SKM-1 treated with dmso at 0.1 percent for 144 hours (cell line): ENCODE data around the gene KLK8.

Experiments used
- DNase-seq: peaks from one replicate; lab custom pipeline; 2025; ENCODE audit not compliant: unreplicated experiment; lab: John Stamatoyannopoulos, UW

KLK8 gene

GRCh38 chr19:51018745-51019543 lies 17.5 kb upstream of the KLK8 start:
- no peak for DNase-seq

DNA sequence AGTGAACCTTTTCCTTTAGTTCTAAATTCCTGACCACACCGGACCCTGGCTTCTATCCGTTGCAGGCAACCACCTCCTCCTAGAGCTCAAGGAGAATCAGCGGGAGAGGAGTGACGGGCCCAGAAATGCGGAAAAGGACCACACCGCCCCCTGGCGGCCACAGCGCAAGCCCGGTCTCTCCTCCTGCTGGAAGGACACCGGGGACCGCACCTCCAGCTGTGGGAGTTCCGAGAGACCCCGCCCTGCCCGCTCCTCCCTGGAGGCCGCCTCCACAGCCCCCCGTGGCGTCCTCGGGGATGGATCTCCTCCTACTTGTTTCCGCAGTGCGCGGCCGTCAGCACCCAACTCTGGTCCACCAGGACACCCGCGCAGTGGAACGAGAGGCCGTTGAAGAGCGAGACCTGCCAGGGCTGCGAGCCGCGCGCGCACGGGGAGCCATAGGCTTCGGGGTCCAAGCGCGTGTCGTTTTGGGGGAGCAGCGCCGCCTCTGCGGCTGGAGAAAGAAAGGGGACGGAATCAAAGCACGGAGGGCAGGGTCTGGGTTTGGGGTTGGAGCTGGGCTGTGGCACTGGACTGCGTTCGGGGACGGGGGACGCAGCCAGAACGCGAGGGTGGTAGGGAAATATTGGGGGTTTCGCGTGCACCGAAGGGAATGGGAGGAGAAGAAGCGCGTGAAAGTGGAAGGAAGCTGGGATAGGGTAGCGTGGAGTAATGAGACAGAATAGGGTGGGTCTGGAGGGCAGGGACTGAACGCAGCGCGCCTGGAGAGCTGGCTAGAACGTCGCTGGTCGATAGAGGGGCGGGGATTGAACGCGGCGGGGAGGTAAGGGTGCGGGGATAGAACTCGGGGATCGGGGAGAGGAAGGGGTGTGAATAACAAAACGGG lies 15.6 kb upstream of the KLK8 start:
- DNase-seq, result peak; percentile 2

DNA sequence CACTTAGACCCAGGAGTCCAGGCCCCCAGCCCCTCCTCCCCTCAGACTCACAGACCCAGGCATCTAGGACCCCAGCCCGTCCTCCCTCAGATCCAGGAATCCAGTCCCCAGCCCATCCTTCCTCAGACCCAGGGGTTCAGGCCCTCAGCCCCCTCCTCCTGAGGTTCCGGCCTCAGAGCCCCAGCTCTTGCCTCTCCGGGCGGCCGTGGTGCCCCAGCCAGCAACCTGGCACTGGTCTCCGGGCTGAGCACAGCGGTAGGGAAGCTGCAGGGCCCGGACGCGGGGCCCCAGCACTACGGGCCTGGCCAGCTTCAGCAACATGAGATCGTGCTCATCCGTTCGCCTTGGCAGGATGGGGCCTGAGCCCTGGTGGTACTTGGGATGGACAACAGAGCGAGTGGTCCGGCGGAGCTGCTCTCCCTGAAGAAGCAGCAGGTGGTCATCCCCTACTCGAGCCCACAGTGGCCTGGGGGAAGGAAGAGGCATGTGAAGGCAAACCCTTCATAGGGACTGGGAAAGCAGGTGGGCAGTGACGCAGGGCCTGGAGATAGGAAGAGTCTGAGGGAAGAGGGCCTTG lies 14.4 kb upstream of the KLK8 start:
- no peak for DNase-seq

- no peak for DNase-seq
Measured at GRCh38 chr19:51014242-51014641, 12.8 kb upstream of the KLK8 start.

DNA sequence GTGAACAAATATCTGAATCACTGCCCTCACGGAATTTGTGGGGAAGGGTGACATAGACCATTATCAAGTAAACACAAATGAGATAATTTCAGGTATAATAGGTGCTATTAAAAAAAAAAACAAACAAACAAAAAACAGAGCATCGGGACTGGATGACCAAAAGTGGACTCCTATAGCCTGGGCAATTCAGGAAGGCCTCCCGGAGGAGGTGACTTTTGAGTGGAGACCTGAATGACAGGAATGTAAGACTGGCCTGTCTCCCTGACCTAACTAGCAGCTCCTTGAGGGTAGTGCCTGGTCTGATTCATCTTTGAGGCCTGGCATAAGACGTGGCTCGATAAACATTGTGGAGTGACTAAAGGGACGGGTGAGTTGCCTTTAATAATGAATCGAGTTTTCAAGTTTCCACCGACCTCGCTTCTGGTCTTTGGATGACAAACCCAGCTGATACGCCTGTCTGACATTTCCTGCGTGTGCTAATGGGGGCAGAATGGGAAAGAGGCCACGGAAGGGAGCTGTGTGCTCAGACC lies 11.3 kb upstream of the KLK8 start:
- DNase-seq, result no peak

- no peak for DNase-seq
Measured at GRCh38 chr19:51010066-51010795, 8.8 kb upstream of the KLK8 start.

DNA sequence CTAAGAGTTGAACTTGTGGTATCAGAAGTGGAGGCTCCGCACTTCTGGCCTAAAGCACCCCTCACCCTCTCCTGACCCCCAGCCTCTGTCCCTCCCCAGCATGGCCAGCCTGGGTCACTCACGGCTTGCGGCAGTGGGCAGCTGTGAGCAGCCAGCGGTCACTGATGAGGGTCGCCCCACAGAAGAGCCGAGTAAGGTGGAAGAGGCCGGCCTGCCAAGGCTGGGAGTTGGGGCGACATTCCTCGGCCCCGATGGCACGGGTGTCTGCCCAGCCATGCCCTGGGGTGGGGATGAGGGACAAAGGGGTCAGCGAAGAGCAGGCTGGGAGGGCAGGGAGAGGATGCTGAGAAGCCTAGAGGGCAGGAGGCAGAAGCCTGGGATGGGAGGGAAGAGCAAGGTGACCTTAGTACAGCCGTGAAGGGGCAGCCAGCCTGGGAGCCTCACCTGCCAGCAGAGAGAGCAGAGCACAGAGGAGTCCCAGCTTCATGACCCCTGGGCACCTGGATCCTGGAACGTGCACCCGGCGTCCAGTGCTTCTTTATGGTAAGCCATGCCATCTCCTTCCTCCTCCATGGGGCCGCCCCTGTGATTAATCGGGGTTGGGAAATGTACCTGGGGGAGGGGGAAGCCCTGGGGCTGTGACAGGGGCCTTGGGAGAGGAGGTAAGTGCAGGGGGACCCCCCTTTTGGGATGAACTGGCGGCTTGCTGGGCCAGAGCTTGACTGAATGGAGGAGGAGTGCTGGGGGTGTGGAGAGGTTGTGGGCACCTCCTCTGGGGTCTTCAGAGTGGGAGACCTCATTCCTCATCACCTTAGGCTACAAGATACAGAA lies 7.9 kb upstream of the KLK8 start:
- DNase-seq, result no peak

DNA sequence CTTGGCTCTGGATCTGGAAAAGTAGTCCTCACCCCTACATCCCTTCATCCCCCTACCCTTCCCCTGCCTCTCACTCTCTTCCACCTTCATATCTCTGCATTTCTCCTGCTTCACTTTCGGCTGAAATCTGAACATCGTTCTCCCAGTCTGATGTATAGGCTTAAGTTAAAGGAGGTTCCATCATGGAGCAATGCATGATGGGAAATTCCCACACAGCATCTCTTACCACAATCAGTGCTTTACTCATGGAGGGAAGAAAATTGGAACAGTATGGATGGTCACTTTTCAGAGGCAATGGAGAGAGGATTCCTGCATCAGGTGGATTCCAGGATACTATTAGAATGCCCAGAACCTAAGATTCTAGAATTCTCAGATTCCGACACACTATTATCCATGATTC lies 6.1 kb upstream of the KLK8 start:
- no peak for DNase-seq

GRCh38 chr19:51006406-51006805 lies 5.0 kb upstream of the KLK8 start:
- DNase-seq, result no peak

DNA sequence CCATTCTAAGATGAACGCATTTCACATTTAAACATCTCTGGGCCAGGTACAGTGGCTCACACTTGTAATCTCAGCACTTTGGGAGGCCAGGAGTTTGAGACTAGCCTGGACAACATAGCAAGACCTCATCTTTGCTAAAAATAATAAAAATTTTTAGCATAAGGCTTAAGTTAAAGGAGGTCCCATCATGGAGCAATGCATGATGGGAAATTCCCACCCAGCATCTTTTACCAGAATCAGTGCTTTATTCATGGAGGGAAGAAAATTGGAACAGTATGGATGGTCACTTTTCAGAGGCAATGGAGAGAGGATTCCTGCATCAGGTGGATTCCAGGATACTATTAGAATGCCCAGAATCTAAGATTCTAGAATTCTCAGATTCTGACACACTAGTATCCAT lies 3.8 kb upstream of the KLK8 start:
- DNase-seq, result no peak

- DNase-seq, result no peak
Measured at GRCh38 chr19:51003316-51003715, 1.9 kb upstream of the KLK8 start.

DNA sequence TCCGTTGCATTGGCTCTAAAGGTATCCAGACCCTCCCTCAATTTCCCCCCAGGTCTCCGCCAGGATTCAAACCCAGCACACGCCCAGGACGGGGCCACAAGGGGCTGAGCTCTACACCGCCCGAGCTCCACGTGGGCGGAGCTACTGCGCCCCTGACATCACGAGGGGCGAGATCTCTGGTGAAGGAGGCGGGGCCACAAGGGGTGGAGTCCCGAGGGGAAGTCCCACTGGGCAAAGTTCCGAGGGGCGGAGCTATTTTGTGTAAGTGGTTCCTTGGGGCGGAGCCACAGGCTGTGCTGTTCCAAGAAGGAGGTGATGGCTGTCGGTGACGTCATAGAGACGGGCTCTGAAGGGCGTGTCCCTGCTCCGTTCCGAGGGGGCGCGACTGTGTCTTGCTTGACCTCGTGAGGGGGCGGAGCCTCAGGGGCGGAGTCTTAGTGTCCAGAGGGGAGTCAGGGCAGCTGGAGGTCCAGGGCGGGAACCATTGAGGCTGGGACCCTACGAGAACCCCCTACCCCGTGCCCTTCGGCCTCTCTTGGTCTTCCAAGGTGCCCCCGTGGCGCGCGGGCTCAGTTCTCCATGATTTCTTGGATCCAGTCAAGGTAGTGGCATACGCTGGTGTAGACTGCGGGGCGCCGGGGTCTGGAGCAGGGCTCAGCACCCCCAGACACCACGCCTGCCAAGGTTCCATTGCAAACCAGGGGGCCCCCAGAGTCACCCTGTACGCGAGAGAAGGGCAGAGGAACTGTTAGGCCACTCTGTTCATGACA lies 1.3 kb upstream of the KLK8 start:
- no peak for DNase-seq

GRCh38 chr19:51002089-51002532 lies 707 bp upstream of the KLK8 start:
- no peak for DNase-seq

DNA sequence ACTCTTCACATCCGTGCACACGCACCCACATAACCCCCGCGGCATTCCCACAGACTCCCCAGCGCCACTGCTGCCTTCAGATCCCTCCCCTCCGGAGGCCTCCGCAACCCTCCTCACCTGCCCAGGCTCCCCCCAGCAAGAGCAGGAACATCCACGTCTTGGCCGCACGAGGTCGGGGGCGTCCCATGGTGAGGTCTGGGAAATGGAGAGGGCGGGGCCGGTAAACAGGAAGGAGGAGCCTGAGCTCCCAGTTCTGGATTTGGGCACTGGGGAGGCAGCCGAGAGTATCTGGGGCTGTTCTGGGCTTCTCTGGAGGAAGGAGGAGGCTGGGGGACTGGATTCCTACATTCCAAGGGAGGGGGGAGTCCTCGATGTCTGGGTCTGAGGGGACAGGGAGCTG lies 423 bp downstream of the KLK8 start:
- no peak for DNase-seq

DNA sequence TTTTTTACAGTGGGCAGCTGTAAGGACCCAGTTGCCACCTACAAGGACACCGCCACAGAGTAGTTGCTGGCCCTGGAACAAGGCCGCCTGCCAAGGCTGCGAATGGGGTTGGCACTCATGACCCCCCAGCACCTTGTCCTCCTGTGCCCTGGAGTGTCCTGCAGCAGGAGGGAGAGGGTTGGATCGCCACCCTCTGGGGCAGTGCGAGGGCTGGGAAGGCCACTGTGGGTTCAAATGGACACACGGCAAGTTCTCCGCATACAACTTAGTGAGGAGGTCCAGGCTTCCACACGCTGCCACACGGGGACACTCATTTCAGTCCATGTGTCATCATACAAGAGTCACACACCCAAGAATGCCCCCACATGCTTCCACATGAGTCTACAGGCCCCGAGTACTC lies 978 bp downstream of the KLK8 start:
- DNase-seq, result no peak

DNA sequence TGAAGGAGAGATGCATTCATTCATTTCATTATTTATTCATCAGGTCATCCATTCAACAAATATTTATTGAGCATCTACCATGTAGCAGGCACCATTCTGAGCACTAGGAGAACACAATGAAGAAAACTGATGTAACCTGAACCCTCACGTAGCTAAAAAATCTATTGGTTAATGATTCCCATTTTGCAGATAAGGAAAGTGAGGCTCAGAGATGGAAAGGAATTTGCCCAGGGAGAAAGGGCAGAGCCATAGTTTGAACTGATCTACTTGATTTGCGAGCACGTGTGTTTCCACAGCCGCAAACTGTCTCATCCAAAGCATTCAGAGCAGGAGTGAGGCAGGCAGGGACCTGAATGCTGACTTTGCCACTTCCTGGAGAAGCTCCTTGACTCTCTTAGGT lies 2.7 kb downstream of the KLK8 start:
- DNase-seq, result no peak

GRCh38 chr19:50998061-50998460 lies 3.3 kb downstream of the KLK8 start:
- DNase-seq, result no peak

GRCh38 chr19:50994129-50994528 lies 7.3 kb downstream of the KLK8 start:
- DNase-seq, result no peak

DNA sequence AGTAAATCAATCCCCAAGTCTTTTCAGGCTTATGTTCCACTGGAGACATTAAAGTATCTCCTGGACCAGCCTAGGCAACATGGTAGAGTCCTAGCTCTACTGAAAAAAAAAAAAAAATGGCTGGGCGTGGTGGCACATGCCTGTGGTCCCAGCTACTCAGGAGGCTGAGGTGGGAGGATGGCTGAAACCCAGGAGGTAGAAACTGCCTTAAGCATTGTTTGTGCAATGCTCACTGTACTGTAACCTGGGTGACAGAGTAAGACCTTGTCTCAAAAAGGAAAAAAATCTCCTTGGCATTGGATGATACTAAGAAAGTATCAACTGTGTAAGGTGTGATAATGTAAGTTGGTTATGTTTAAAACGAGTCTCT lies 8.8 kb downstream of the KLK8 start:
- DNase-seq, result no peak
